ENCODE data around the gene SLC25A29.
A peak's percentile ranks its signal among the peaks of the same experiment; 100 is the strongest.

The SLC25A29 gene

GRCh38 chr14:100281286-100282082 lies 24.8 kb downstream of the SLC25A29 start:
- no peak for DNase-seq (ENCODE audit: low read depth in 2 of 2)

GRCh38 chr14:100279563-100279962 lies 26.7 kb downstream of the SLC25A29 start:
- no peak for DNase-seq (ENCODE audit: low read depth in 2 of 2)

- no peak for DNase-seq (ENCODE audit: low read depth in 2 of 2)
Observed at GRCh38 chr14:100279133-100279532, 27.1 kb downstream of the SLC25A29 start.

GRCh38 chr14:100278702-100279101 lies 27.5 kb downstream of the SLC25A29 start:
- DNase-seq (ENCODE audit: low read depth in 2 of 2): peak in 1 of 2 experiments; percentile 32

- DNase-seq (ENCODE audit: low read depth in 2 of 2): no peak
Observed at GRCh38 chr14:100275214-100275613, 31.0 kb downstream of the SLC25A29 start.

- DNase-seq (ENCODE audit: low read depth in 2 of 2): no peak
Observed at GRCh38 chr14:100274250-100274649, 32.0 kb downstream of the SLC25A29 start.

- no peak for DNase-seq (ENCODE audit: low read depth in 2 of 2)
Observed at GRCh38 chr14:100271247-100271939, 34.9 kb downstream of the SLC25A29 start.

GRCh38 chr14:100268591-100269207 lies 37.5 kb downstream of the SLC25A29 start:
- no peak for DNase-seq (ENCODE audit: low read depth in 2 of 2)

GRCh38 chr14:100267990-100268389 lies 38.3 kb downstream of the SLC25A29 start:
- DNase-seq (ENCODE audit: low read depth in 2 of 2): no peak

- no peak for DNase-seq (ENCODE audit: low read depth in 2 of 2)
Observed at GRCh38 chr14:100263141-100263540, 43.1 kb downstream of the SLC25A29 start.

- DNase-seq (ENCODE audit: low read depth in 2 of 2): no peak
Observed at GRCh38 chr14:100262545-100262944, 43.7 kb downstream of the SLC25A29 start.

GRCh38 chr14:100261621-100262020 lies 44.6 kb downstream of the SLC25A29 start:
- DNase-seq (ENCODE audit: low read depth in 2 of 2): no peak

GRCh38 chr14:100256339-100256895 lies 49.8 kb downstream of the SLC25A29 start:
- no peak for DNase-seq (ENCODE audit: low read depth in 2 of 2)

GRCh38 chr14:100252684-100253083 lies 53.6 kb downstream of the SLC25A29 start:
- no peak for DNase-seq (ENCODE audit: low read depth in 2 of 2)

GRCh38 chr14:100250732-100251465 lies 55.3 kb downstream of the SLC25A29 start:
- DNase-seq (ENCODE audit: low read depth in 2 of 2): no peak

GRCh38 chr14:100246809-100247428 lies 59.3 kb downstream of the SLC25A29 start:
- DNase-seq (ENCODE audit: low read depth in 2 of 2): peak in 1 of 2 experiments; percentile 16

- DNase-seq (ENCODE audit: low read depth in 2 of 2): no peak
Observed at GRCh38 chr14:100243020-100243419, 63.2 kb downstream of the SLC25A29 start.

- no peak for DNase-seq (ENCODE audit: low read depth in 2 of 2)
Observed at GRCh38 chr14:100241279-100241678, 65.0 kb downstream of the SLC25A29 start.
